Loucy (cell line): ENCODE data around the gene RNF32.

Experiments used
- H2AFZ ChIP-seq: fragments of 200-600 bp; sonication (generic); 2 replicates; pipeline ENCODE4 v1.6.0; 2016; ENCODE audit warnings: antibody characterized with exemption, mild to moderate bottlenecking, low read length, moderate library complexity
- H3F3A ChIP-seq: fragments of 200-600 bp; 2 replicates; pipeline ENCODE4 v1.6.0; 2016; ENCODE audit warnings: antibody characterized with exemption, low read depth, mild to moderate bottlenecking
- H3K27me3 ChIP-seq: fragments of 200-600 bp; sonication (generic); 2 replicates; pipeline ENCODE4 v1.6.1; 2014; ENCODE audit warnings: low read length, mild to moderate bottlenecking; ENCODE audit not compliant: insufficient read depth, poor library complexity, severe bottlenecking
- H3K36me3 ChIP-seq: fragments of 200-600 bp; sonication (generic); 2 replicates; pipeline ENCODE4 v1.6.1; 2016; ENCODE audit warnings: low read length; ENCODE audit not compliant: insufficient read depth
- H3K4me1 ChIP-seq: fragments of 200-600 bp; sonication (generic); 2 replicates; pipeline ENCODE4 v1.5.1; 2014; ENCODE audit warnings: low read length, mild to moderate bottlenecking; ENCODE audit not compliant: insufficient read depth, poor library complexity, severe bottlenecking
- H3K4me2 ChIP-seq: fragments of 200-600 bp; sonication (generic); 2 replicates; pipeline ENCODE4 v1.6.0; 2014; ENCODE audit warnings: antibody characterized with exemption, low read length, low read depth, mild to moderate bottlenecking; ENCODE audit not compliant: poor library complexity, severe bottlenecking
- H3K4me3 ChIP-seq: fragments of 200-600 bp; sonication (generic); 2 replicates; pipeline ENCODE4 v1.5.1; 2014; ENCODE audit warnings: low read length, mild to moderate bottlenecking, mixed read lengths; ENCODE audit not compliant: poor library complexity, severe bottlenecking
- H3K79me2 ChIP-seq: fragments of 200-600 bp; sonication (generic); 2 replicates; pipeline ENCODE4 v1.6.1; 2014; ENCODE audit warnings: low read length; ENCODE audit not compliant: insufficient read depth
- H3K9ac ChIP-seq: fragments of 200-600 bp; sonication (generic); 2 replicates; pipeline ENCODE4 v1.6.0; 2014; ENCODE audit warnings: mild to moderate bottlenecking, low read depth, low read length, moderate library complexity; ENCODE audit not compliant: poor library complexity, severe bottlenecking
- H3K9me2 ChIP-seq: fragments of 200-600 bp; sonication (generic); replicated peaks from 2 replicates; pipeline ENCODE4 v1.6.1; 2016; ENCODE audit warnings: low read depth, low read length, mixed read lengths
- H3K9me3 ChIP-seq: fragments of 200-600 bp; sonication (generic); 2 replicates; pipeline ENCODE4 v1.6.1; 2014; ENCODE audit warnings: mild to moderate bottlenecking, antibody characterized with exemption, low read length, low read depth; ENCODE audit not compliant: insufficient read depth
- H4K20me1 ChIP-seq: fragments of 200-600 bp; sonication (generic); 2 replicates; pipeline ENCODE4 v1.6.0; 2014; ENCODE audit warnings: antibody characterized with exemption, low read length, mild to moderate bottlenecking; ENCODE audit not compliant: insufficient read depth, poor library complexity, severe bottlenecking
- EZH2phosphoT487 ChIP-seq: fragments of 200-600 bp; IDR thresholded peaks from 2 replicates; pipeline ENCODE4 v1.6.1; 2018; ENCODE audit warnings: antibody characterized with exemption, mild to moderate bottlenecking, moderate library complexity, borderline replicate concordance
- TF ChIP-seq, protein P1 (sequence below): fragments of 200-600 bp; sonication (generic); conservative IDR thresholded peaks from 2 replicates; pipeline ENCODE4 v1.5.1; 2014; ENCODE audit warnings: mild to moderate bottlenecking, antibody characterized with exemption, low read length

RNF32 gene

DNA sequence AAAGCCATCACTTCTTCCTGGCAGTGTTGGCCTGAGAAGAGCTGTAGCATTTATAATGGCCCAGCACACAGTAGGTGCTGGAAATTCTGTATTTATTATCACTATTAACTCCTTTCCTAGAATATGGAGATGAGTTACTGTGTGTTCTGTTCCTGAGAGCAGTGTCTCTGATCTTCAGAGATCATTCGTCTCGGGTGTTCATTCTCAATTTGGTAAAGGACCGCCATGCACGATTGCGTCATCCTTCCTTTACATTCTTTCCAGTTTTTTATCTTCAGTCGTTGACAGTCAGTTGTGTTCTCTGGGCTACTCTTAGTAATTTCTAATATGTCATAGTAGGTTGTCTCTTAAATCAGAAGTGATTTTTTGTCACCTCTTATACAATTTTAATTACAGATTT is 18.6 kb downstream of the RNF32 start:
- H3K4me1 ChIP-seq = no peaks in the 10 kb centered on the region
- no peaks in the 10 kb centered on the region for H3K79me2 ChIP-seq
- no peaks in the 10 kb centered on the region for H4K20me1 ChIP-seq
- no peaks in the 10 kb centered on the region for H3K9me3 ChIP-seq
- no peak overlapping the region for H3K4me2 ChIP-seq
- no peaks in the 10 kb centered on the region for H3F3A ChIP-seq
- H3K4me3 ChIP-seq = no peak overlapping the region
- H2AFZ ChIP-seq = no peak overlapping the region
- no peaks in the 10 kb centered on the region for H3K27me3 ChIP-seq
- no peaks in the 10 kb centered on the region for H3K9me2 ChIP-seq
- TF ChIP-seq EZH2phosphoT487 = no peak
- TF ChIP-seq, protein P1, sequence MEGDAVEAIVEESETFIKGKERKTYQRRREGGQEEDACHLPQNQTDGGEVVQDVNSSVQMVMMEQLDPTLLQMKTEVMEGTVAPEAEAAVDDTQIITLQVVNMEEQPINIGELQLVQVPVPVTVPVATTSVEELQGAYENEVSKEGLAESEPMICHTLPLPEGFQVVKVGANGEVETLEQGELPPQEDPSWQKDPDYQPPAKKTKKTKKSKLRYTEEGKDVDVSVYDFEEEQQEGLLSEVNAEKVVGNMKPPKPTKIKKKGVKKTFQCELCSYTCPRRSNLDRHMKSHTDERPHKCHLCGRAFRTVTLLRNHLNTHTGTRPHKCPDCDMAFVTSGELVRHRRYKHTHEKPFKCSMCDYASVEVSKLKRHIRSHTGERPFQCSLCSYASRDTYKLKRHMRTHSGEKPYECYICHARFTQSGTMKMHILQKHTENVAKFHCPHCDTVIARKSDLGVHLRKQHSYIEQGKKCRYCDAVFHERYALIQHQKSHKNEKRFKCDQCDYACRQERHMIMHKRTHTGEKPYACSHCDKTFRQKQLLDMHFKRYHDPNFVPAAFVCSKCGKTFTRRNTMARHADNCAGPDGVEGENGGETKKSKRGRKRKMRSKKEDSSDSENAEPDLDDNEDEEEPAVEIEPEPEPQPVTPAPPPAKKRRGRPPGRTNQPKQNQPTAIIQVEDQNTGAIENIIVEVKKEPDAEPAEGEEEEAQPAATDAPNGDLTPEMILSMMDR = no peak
- H3K9ac ChIP-seq = no peak overlapping the region
- no peaks in the 10 kb centered on the region for H3K36me3 ChIP-seq

DNA sequence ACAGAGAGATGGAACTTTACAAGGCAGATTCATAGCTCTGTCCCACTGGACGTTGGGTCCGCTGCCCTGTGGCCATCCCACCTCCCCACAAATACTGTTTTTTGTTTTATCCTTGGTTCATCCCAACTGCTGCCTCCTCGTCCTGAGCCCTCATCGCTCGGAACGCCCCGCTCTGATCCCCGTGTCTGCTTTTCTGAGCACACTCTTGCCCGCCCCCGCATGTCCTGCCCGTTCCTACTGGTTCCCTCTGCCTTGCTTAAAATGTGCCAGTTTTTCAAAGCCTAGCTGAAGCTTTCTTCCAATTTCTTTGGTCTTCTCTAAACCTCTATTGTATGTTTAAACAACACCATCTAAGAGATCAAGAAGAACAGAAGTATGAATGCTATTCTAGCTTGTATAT is 19.4 kb downstream of the RNF32 start:
- H3K36me3 ChIP-seq = no peaks in the 10 kb centered on the region
- no peaks in the 10 kb centered on the region for H3K27me3 ChIP-seq
- H4K20me1 ChIP-seq = no peaks in the 10 kb centered on the region
- no peaks in the 10 kb centered on the region for H3K79me2 ChIP-seq
- H2AFZ ChIP-seq = no peak overlapping the region
- no peaks in the 10 kb centered on the region for H3F3A ChIP-seq
- no peak overlapping the region for H3K9ac ChIP-seq
- no peak overlapping the region for H3K4me3 ChIP-seq
- H3K9me3 ChIP-seq = no peaks in the 10 kb centered on the region
- no peak for TF ChIP-seq EZH2phosphoT487
- TF ChIP-seq, protein P1 = no peak
- no peaks in the 10 kb centered on the region for H3K4me1 ChIP-seq
- H3K9me2 ChIP-seq = no peaks in the 10 kb centered on the region
- H3K4me2 ChIP-seq = no peak overlapping the region

DNA sequence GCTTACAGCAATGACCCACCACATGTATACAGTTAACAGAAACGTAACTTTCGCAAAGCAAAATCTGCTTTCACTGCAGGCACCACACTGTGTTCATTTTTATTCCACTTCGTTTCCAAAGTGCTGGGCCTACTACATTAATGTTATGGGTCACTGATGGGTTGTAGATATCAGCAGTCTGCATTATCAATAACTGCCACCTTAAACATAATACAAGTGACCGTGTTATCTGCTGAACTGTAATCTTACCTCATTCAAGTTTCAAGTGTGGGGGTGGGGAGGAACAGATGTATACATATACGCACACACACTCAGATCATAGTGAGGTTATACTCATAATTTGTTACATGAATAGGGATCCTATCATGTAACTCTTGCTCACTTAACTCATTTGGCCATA is 21.1 kb downstream of the RNF32 start:
- TF ChIP-seq, protein P1 = no peak
- Histone ChIP-seq H4K20me1 (no peaks in the 10 kb centered on the region), H3K79me2 (no peaks in the 10 kb centered on the region), H2AFZ (no peak overlapping the region), H3K9me2 (no peaks in the 10 kb centered on the region), H3K9me3 (no peaks in the 10 kb centered on the region), H3F3A (no peaks in the 10 kb centered on the region), H3K27me3 (no peaks in the 10 kb centered on the region), H3K4me2 (no peak overlapping the region), H3K36me3 (no peaks in the 10 kb centered on the region), H3K9ac (no peak overlapping the region), H3K4me3 (no peak overlapping the region), H3K4me1 (no peaks in the 10 kb centered on the region)
